ENCODE data around the gene MRTFA.

The MRTFA gene

GRCh38 chr22:40376149-40376548 is 260.4 kb downstream of the MRTFA start:
- no peak for DNase-seq

GRCh38 chr22:40374567-40374966 is 262.0 kb downstream of the MRTFA start:
- DNase-seq = no peak

- DNase-seq = no peak
These were observed 267.7 kb downstream of the MRTFA start for GRCh38 chr22:40368836-40369235.

DNA sequence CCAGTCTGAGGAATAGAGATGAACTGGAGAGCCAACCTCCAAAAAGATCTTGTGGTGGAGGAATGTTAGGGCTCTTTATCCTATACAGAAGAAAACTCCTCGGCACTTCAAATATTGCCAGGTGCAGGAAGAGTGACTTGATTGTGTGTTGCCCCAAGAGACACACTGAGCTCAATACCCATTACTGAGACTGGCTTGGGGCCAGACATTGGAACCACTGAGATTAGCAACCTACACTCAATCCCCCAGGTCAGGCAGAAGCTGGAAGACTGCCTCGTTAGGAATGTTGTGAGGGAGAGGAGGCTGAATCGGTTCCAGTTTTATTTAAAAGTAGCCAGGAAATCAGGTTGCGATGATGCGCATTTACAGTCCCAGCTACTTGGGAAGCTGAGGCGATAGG is 268.5 kb downstream of the MRTFA start:
- no peak for DNase-seq

- DNase-seq = no peak
These were observed 269.2 kb downstream of the MRTFA start for GRCh38 chr22:40367342-40367741.

DNA sequence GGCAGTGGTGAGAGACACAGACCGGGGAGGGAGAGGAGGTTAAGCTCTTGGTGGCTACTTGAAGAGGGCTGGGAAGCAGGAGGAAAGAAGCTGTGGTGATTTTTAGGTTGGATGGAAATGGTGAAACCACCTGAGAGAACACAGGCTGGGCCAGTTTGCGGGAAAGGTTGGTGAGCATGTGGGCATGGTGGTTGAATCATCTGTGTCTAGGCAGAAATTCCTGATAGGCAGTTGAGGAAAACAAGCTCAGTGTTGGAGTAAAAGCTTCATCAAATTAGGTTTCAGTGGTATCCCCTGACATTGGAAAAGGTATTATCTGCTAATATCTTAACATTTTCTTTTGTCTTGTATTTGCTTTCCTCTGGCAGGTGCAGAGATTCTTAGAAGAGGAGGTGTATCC is 270.5 kb downstream of the MRTFA start:
- no peak for DNase-seq

DNA sequence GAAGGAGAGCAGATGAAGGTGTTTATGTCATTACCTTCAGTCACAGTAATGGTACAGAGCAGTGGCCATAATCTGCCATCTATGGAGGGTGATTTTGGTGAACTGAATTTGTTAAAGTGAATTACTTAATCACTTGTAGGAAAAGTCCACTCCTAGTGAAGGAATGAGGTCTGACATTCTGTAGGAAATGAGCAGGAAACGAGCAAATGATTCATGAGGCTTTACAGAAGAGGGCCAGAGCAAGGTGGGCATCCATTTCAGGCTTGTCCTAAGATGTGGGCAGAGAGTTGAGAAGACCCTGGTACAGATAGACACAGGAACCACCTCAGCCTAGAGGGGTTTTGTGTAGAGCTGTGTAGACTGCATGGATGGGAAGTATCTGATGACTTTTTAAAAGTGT is 272.1 kb downstream of the MRTFA start:
- DNase-seq = no peak

DNA sequence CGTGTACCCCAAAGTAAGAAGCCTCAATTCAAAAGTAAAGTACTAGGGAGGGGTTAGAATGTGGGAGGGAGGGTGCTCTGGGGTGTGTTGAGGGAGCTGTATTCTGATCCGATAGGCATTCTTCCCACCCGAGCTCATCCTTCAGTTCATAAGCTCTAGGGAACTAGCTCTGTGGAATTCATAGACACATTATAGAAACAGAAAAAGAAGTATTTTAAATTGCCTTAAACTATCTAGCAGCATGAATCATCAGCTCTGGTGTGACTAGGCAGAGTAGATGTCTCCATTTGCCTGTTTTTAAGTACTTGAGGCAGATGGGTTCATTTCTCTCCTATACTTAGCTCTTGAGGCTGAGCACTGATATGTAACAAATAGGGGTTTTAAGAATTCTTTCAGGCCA is 273.5 kb downstream of the MRTFA start:
- no peak for DNase-seq

GRCh38 chr22:40361100-40361499 is 275.4 kb downstream of the MRTFA start:
- no peak for DNase-seq
